Fibroblast of lung (primary cell): ENCODE results near the gene PRKX. TPM values are rescaled to one million over a fixed set of nuclear protein-coding genes. Genes with fewer than 3 reads are reported as not detected.
A peak's percentile ranks its signal among the peaks of the same experiment; 100 is the strongest.

Source experiments
- DNase-seq, 2 donors: peaks; one replicate each; pipeline versions ENCODE4 v3.0.0 to v3.0.0-alpha.2; 2010; ENCODE audit warnings: low read depth in 2 of 2
- H2AFZ ChIP-seq: 2 replicates; pipeline ENCODE4 v1.5.1; 2012; ENCODE audit warnings: low read length, control low read depth, inconsistent platforms
- H3K27ac ChIP-seq: 2 replicates; pipeline ENCODE4 v1.5.1; 2011; ENCODE audit warnings: low read length, control low read depth; ENCODE audit not compliant: insufficient read depth
- H3K27me3 ChIP-seq: 2 replicates; pipeline ENCODE4 v1.5.1; 2011; ENCODE audit warnings: mild to moderate bottlenecking, low read length; ENCODE audit not compliant: control insufficient read depth, insufficient read depth
- H3K36me3 ChIP-seq: 2 replicates; pipeline ENCODE4 v1.5.1; 2011; ENCODE audit warnings: low read length; ENCODE audit not compliant: control insufficient read depth, insufficient read depth
- H3K4me1 ChIP-seq: 2 replicates; pipeline ENCODE4 v1.5.1; 2011; ENCODE audit warnings: low read length; ENCODE audit not compliant: control insufficient read depth, insufficient read depth; ENCODE audit errors: extremely low read depth
- H3K4me2 ChIP-seq: 2 replicates; pipeline ENCODE4 v1.5.1; 2011; ENCODE audit warnings: low read length, control low read depth; ENCODE audit not compliant: insufficient read depth; ENCODE audit errors: extremely low read depth
- H3K4me3 ChIP-seq, 4 experiments: fragments of 200-600 bp in 1 of 4; sonication (generic) in 1 of 4; replicated peaks in 1 of 4; 2 replicates each; pipeline ENCODE4 v1.5.1; 2011 to 2016; ENCODE audit warnings: low read length in 4 of 4, low read depth in 3 of 4, mild to moderate bottlenecking in 3 of 4, control low read depth in 2 of 4, inconsistent platforms in 1 of 4, mixed read lengths in 1 of 4; ENCODE audit not compliant: insufficient read depth in 1 of 4; ENCODE audit errors: control extremely low read depth in 1 of 4
- H3K79me2 ChIP-seq: 2 replicates; pipeline ENCODE4 v1.5.1; 2012; ENCODE audit warnings: mild to moderate bottlenecking, low read length, inconsistent platforms; ENCODE audit not compliant: control insufficient read depth, insufficient read depth
- H3K9ac ChIP-seq: 2 replicates; pipeline ENCODE4 v1.5.1; 2011; ENCODE audit warnings: mild to moderate bottlenecking, low read length, control low read depth; ENCODE audit not compliant: insufficient read depth
- H3K9me3 ChIP-seq: 2 replicates; pipeline ENCODE4 v1.5.1; 2012; ENCODE audit warnings: low read depth, low read length; ENCODE audit not compliant: control insufficient read depth, insufficient read depth
- H4K20me1 ChIP-seq: 2 replicates; pipeline ENCODE4 v1.5.1; 2011; ENCODE audit warnings: low read length; ENCODE audit not compliant: control insufficient read depth, insufficient read depth; ENCODE audit errors: extremely low read depth
- CTCF ChIP-seq, 2 donors: IDR thresholded peaks in 1 of 2; conservative IDR thresholded peaks in 1 of 2; 1 replicate in 1 of 2; 2 replicates in 1 of 2; pipeline ENCODE4 v1.5.1; 2011 to 2012; ENCODE audit warnings: low read length in 2 of 2, control low read depth in 1 of 2, inconsistent platforms in 1 of 2, low read depth in 1 of 2, mild to moderate bottlenecking in 1 of 2
- EZH2 ChIP-seq: IDR thresholded peaks from 2 replicates; pipeline ENCODE4 v1.5.1; 2012; ENCODE audit warnings: low read length, control low read depth, mild to moderate bottlenecking; ENCODE audit errors: missing control alignments
- polyA plus RNA-seq, 2 donors: library from polyadenylated mRNA; depleted of rRNA in 1 of 2; stranded (reverse) in 1 of 2; unstranded in 1 of 2; fragments of >200 nt; gene quantifications; 2 replicates each; pipeline ENCODE4 v1.2.1, GENCODE V29; 2011 to 2012; ENCODE audit warnings: missing spikeins in 1 of 2
- total RNA-seq: library from RNA; depleted of rRNA; stranded (reverse); fragments of >200 nt; gene quantifications from 2 replicates; pipeline ENCODE4 v1.2.1, GENCODE V29; 2014

The PRKX gene
- total and polyA plus RNA-seq, 2 donors (not counting 1 experiment from before 2014, with no cell fraction given): 11.3 to 19.3 TPM

GRCh38 chrX:3638280-3638873, 75.1 kb downstream of the PRKX start:
- H3K4me1 ChIP-seq: no peaks in the 10 kb centered on the region
- peak; percentile 26 to 49 for DNase-seq
- H4K20me1 ChIP-seq: no peaks in the 10 kb centered on the region
- H3K4me2 ChIP-seq: no peak overlapping the region
- no peak overlapping the region for H3K27ac ChIP-seq
- H3K27me3 ChIP-seq: no peaks in the 10 kb centered on the region
- TF ChIP-seq CTCF (conservative IDR thresholded peaks at IDR 0.05 in 1 of 2, IDR thresholded peaks at IDR 0.05 in 1 of 2; ENCODE audit: low read depth in 1 of 2, low read length in 2 of 2) (peak; percentile 49 to 55), EZH2 (no peak)
- no peak overlapping the region for H2AFZ ChIP-seq
- H3K4me3 ChIP-seq: no peak overlapping the region
- H3K36me3 ChIP-seq: no peaks in the 10 kb centered on the region
- no peaks in the 10 kb centered on the region for H3K9me3 ChIP-seq
- H3K9ac ChIP-seq: no peak overlapping the region
- no peaks in the 10 kb centered on the region for H3K79me2 ChIP-seq

GRCh38 chrX:3636803-3637202, 76.6 kb downstream of the PRKX start:
- Histone ChIP-seq H3K4me2 (no peak overlapping the region), H3K9me3 (no peaks in the 10 kb centered on the region), H3K27ac (no peak overlapping the region), H3K9ac (no peak overlapping the region), H4K20me1 (no peaks in the 10 kb centered on the region), H3K4me1 (no peaks in the 10 kb centered on the region), H3K4me3 (no peak overlapping the region), H3K79me2 (no peaks in the 10 kb centered on the region), H3K36me3 (no peaks in the 10 kb centered on the region), H2AFZ (no peak overlapping the region), H3K27me3 (no peaks in the 10 kb centered on the region)
- no peak for TF ChIP-seq CTCF (conservative IDR thresholded peaks at IDR 0.05 in 1 of 2, IDR thresholded peaks at IDR 0.05 in 1 of 2; ENCODE audit: low read depth in 1 of 2, low read length in 2 of 2)
- TF ChIP-seq EZH2: no peak
- DNase-seq: no peak

DNA sequence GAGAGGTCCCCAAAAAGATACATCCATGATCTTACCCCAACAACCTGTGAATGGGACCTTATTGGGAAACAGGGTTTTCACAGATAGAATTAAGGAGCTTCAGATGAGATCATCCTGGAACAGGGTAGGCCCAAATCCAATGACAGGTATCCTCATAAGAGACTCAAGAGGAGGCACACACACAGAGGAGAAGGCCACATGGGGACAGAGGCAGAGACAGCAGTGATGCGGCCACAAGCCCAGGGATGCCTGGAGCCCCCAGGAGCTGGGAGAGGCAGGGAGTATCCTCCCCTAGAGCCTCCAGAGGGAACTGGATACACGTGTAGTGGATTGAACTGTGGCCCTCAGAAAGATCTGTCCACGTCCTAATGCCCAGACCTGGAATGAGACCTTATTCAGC, 82.3 kb downstream of the PRKX start:
- Histone ChIP-seq H3K27me3 (no peaks in the 10 kb centered on the region), H3K4me1 (no peaks in the 10 kb centered on the region), H3K4me2 (no peak overlapping the region), H3K27ac (no peak overlapping the region), H3K4me3 (no peak overlapping the region), H3K9ac (no peak overlapping the region), H3K9me3 (no peaks in the 10 kb centered on the region), H3K36me3 (no peaks in the 10 kb centered on the region), H2AFZ (no peak overlapping the region), H3K79me2 (no peaks in the 10 kb centered on the region), H4K20me1 (no peaks in the 10 kb centered on the region)
- DNase-seq: no peak
- no peak for TF ChIP-seq CTCF (conservative IDR thresholded peaks at IDR 0.05 in 1 of 2, IDR thresholded peaks at IDR 0.05 in 1 of 2; ENCODE audit: low read depth in 1 of 2, low read length in 2 of 2)
- TF ChIP-seq EZH2: no peak
